SK-N-SH treated with all-trans-retinoic acid at 6 μM for 48 hours (cell line): ENCODE data around the gene ATRN.

Experiments
- ATAC-seq: fragments of 200-7000 bp; cut with Tn5 transposase; 3 replicates; pipeline ENCODE4 v1.9.1; 2020; ENCODE audit warnings: mild to moderate bottlenecking, moderate library complexity
- ARNTL ChIP-seq: fragments of 450-650 bp; formaldehyde crosslinking; IDR thresholded peaks from 2 replicates; pipeline ENCODE4 v1.5.0; 2020; ENCODE audit warnings: low read depth, mild to moderate bottlenecking, moderate library complexity, borderline replicate concordance
- BACH2 ChIP-seq: fragments of 250-450 bp; sonication (Bioruptor Pico); IDR thresholded peaks from 2 replicates; pipeline ENCODE4 v1.9.0; 2021; ENCODE audit warnings: mild to moderate bottlenecking, borderline replicate concordance
- CREB5 ChIP-seq: fragments of 250-450 bp; sonication (Bioruptor Pico); IDR thresholded peaks from 2 replicates; pipeline ENCODE4 v1.5.1; 2020; ENCODE audit warnings: low read depth, mild to moderate bottlenecking, moderate library complexity
- CSDC2 ChIP-seq: fragments of 250-450 bp; sonication (Bioruptor Pico); IDR thresholded peaks from 2 replicates; pipeline ENCODE4 v1.5.0; 2020; ENCODE audit warnings: mild to moderate bottlenecking, moderate library complexity
- CSRNP3 ChIP-seq: fragments of 250-450 bp; sonication (Bioruptor Pico); IDR thresholded peaks from 2 replicates; pipeline ENCODE4 v1.5.1; 2021; ENCODE audit warnings: mild to moderate bottlenecking, moderate library complexity
- ESRRG ChIP-seq: fragments of 250-450 bp; sonication (Bioruptor Pico); IDR thresholded peaks from 2 replicates; pipeline ENCODE4 v1.6.1; 2021; ENCODE audit warnings: mild to moderate bottlenecking
- GLIS3 ChIP-seq: fragments of 250-450 bp; sonication (Bioruptor Pico); IDR thresholded peaks from 2 replicates; pipeline ENCODE4 v1.5.0; 2020; ENCODE audit warnings: mild to moderate bottlenecking, moderate library complexity
- ISL1 ChIP-seq: fragments of 250-450 bp; sonication (Bioruptor Pico); IDR thresholded peaks from 2 replicates; pipeline ENCODE4 v2.1.2; 2022; ENCODE audit warnings: mild to moderate bottlenecking, moderate library complexity
- OSR1 ChIP-seq: fragments of 250-450 bp; sonication (Bioruptor Pico); IDR thresholded peaks from 2 replicates; pipeline ENCODE4 v1.8.0; 2022; ENCODE audit warnings: moderate library complexity, mild to moderate bottlenecking, inconsistent platforms
- PATZ1 ChIP-seq: fragments of 250-450 bp; sonication (Bioruptor Pico); IDR thresholded peaks from 2 replicates; pipeline ENCODE4 v1.8.0; 2020; ENCODE audit warnings: mild to moderate bottlenecking, moderate library complexity, borderline replicate concordance
- POU6F1 ChIP-seq: fragments of 250-450 bp; sonication (Bioruptor Pico); IDR thresholded peaks from 2 replicates; pipeline ENCODE4 v1.8.0; 2021; ENCODE audit warnings: low read depth, mild to moderate bottlenecking, moderate library complexity, borderline replicate concordance
- PPARA ChIP-seq: fragments of 250-450 bp; sonication (Bioruptor Pico); IDR thresholded peaks from 2 replicates; pipeline ENCODE4 v1.5.0; 2020; ENCODE audit warnings: mild to moderate bottlenecking, borderline replicate concordance
- RARB ChIP-seq: fragments of 250-450 bp; sonication (Bioruptor Pico); IDR thresholded peaks from 2 replicates; pipeline ENCODE4 v1.8.0; 2021; ENCODE audit warnings: mild to moderate bottlenecking, moderate library complexity
- SNAI2 ChIP-seq: fragments of 250-450 bp; sonication (Bioruptor Pico); IDR thresholded peaks from 2 replicates; pipeline ENCODE4 v1.5.0; 2020; ENCODE audit warnings: mild to moderate bottlenecking, moderate library complexity
- TCF4 ChIP-seq: fragments of 250-450 bp; sonication (Bioruptor Pico); IDR thresholded peaks from 2 replicates; pipeline ENCODE4 v1.8.0; 2021; ENCODE audit warnings: mild to moderate bottlenecking, moderate library complexity, borderline replicate concordance
- TOX ChIP-seq: fragments of 250-450 bp; sonication (Bioruptor Pico); IDR thresholded peaks from 2 replicates; pipeline ENCODE4 v1.8.0; 2021; ENCODE audit warnings: mild to moderate bottlenecking, moderate library complexity, borderline replicate concordance
- TSHZ2 ChIP-seq: fragments of 250-450 bp; sonication (Bioruptor Pico); IDR thresholded peaks from 2 replicates; pipeline ENCODE4 v1.5.0; 2020; ENCODE audit warnings: mild to moderate bottlenecking, moderate library complexity
- ZC3H10 ChIP-seq: fragments of 250-450 bp; sonication (Bioruptor Pico); IDR thresholded peaks from 2 replicates; pipeline ENCODE4 v1.5.1; 2021; ENCODE audit warnings: mild to moderate bottlenecking, moderate library complexity
- ZFP3 ChIP-seq: fragments of 250-450 bp; sonication (Bioruptor Pico); IDR thresholded peaks from 2 replicates; pipeline ENCODE4 v1.5.0; 2020; ENCODE audit warnings: mild to moderate bottlenecking, moderate library complexity
- ZFP30 ChIP-seq: fragments of 450-650 bp; formaldehyde crosslinking; IDR thresholded peaks from 2 replicates; pipeline ENCODE4 v1.5.0; 2022; ENCODE audit warnings: mild to moderate bottlenecking, moderate library complexity
- ZNF8 ChIP-seq: fragments of 450-650 bp; formaldehyde crosslinking; IDR thresholded peaks from 2 replicates; pipeline ENCODE4 v1.5.0; 2020; ENCODE audit warnings: mild to moderate bottlenecking, moderate library complexity

The ATRN gene

GRCh38 chr20:3541887-3542721, 71.3 kb downstream of the ATRN start:
- ATAC-seq = no peak
- TF ChIP-seq SNAI2 (CRISPR knock-in tag) (no peak), BACH2 (no peak), CSRNP3 (CRISPR knock-in tag) (no peak), GLIS3 (CRISPR knock-in tag) (no peak), PATZ1 (CRISPR knock-in tag) (no peak), ZC3H10 (CRISPR knock-in tag) (no peak), TCF4 (CRISPR knock-in tag) (no peak), ZFP3 (no peak), OSR1 (CRISPR knock-in tag) (no peak), CREB5 (CRISPR knock-in tag) (no peak), ZNF8 (CRISPR knock-in tag) (no peak), ZFP30 (CRISPR knock-in tag) (no peak), ESRRG (CRISPR knock-in tag) (no peak), TSHZ2 (CRISPR knock-in tag) (no peak), ISL1 (CRISPR knock-in tag) (no peak), POU6F1 (CRISPR knock-in tag) (no peak), ARNTL (CRISPR knock-in tag) (no peak), TOX (no peak), PPARA (CRISPR knock-in tag) (no peak), CSDC2 (CRISPR knock-in tag) (no peak)

GRCh38 chr20:3543901-3544507, 73.2 kb downstream of the ATRN start:
- peak; percentile 38; the same call in 2 of the 3 replicates for ATAC-seq
- TF ChIP-seq TSHZ2 (CRISPR knock-in tag) (no peak), ZFP3 (no peak), ESRRG (CRISPR knock-in tag) (no peak), POU6F1 (CRISPR knock-in tag) (no peak), ARNTL (CRISPR knock-in tag) (no peak), CSDC2 (CRISPR knock-in tag) (no peak), RARB (no peak), ZC3H10 (CRISPR knock-in tag) (no peak), ZNF8 (CRISPR knock-in tag) (no peak)
